ENCODE data around the gene IL1RN. TPM values are rescaled to one million over a fixed set of nuclear protein-coding genes. Genes with fewer than 3 reads are reported as not detected.

The IL1RN gene
- total and polyA plus RNA-seq, 4 donors = 0.74 to 11.6 (median 6.6) TPM

DNA sequence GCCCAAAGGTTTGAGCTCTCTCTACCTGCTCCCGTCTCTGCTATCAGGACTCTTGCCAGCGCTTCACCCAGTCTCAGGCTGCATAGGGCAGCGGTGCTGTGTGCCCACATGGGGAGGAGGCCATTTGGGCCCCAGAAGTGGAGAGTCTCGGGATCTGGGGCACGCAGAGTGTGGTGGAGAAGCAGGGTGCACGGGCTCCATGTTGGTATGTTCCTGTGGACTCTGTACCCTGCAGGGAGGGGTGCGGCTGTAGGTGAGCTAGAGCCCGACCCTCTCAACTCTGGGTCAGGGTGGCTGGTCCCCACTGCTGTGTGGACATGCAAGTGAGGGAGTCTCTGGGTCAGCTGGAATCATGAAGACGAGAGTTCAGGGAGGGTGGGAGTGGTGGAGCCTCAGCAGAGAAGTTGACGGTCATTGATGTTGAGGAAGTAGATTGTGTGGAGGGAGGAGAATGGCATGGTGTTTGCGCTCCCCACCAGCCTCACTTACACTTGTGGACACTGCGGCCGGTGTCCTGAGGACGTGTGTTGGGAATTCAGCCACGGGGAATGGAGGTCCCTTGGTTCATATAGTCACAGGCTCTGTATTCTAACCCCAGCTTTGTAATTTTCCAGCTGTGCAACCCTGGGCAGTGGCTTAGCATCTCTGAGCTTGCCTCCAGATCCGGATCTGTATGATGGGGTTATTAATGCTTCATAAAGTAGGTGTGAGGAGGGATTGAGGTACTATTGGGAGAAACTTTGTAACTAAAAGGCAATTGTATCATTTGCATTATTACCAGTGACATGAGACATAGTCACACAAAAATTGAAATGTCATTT lies 45.5 kb downstream of the IL1RN start:
- 89% methylated on average over 16 of the region's 16 CpGs for WGBS, 2 donors
- Histone ChIP-seq H3K36me3 (ENCODE audit: control insufficient read depth in 1 of 2, insufficient read depth in 2 of 2, low read length in 1 of 2) (no peaks in the 10 kb centered on the region), H3K27ac (ENCODE audit: low read depth in 1 of 2, low read length in 2 of 2) (no peak overlapping the region), H3K9me3 (ENCODE audit: control insufficient read depth, low read length) (no peaks in the 10 kb centered on the region), H3K4me3 (ENCODE audit: low read length in 2 of 2) (no peak overlapping the region), H3K27me3 (ENCODE audit: control insufficient read depth in 1 of 2, insufficient read depth in 2 of 2, low read length in 1 of 2) (no peaks in the 10 kb centered on the region), H3K4me1 (ENCODE audit: control insufficient read depth in 1 of 2, insufficient read depth in 2 of 2, low read length in 2 of 2) (no peaks in the 10 kb centered on the region)
- ATAC-seq (ENCODE audit: low FRiP score) (no peak), DNase-seq (no peak)
- intact Hi-C loops (cut with DNase I) = no loop called here

DNA sequence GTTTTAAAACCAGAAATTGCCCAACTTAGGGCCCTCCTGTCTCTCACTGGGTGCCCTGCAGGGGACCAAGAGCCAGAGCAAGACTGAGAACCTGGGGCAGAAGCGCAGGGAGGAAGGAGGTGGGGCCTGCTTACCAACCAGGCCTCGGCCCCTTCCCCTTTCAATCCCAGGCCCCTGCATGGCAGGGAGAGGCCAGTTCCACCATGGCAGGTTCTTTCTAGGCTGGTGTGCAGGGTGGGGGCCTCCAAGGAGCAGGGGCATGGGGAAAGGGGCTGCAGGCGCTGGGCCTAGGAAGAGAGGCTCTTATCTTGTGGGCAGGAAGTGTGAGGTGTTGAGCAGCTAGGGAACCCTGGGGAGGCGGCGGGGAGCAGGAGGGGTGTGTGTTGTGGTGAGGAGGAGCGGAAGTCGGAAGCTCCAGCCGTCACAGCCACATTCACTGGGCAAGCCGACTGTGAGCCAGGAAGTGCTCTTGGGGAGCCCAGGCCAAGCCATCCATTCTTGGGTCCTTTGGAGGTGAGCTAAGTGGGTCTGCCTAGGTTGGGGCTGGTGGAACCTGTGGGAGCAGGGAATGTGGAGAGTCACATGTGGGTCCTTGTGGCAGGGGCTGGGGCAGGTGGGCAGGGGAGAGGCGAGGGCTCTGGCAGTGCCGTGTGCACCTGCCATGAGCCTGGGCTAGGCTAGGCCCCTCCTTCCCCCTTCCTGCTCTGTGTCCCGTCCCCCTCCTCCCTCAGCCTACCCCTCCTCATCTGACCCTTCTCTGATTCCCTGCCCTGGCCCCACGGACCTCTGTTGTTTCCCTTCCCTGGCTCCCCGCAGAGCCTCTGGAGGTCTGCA lies 46.4 kb downstream of the IL1RN start, which contains the start of gene PSD4:
Gene PSD4 (plus strand): TSS at position 430 of the 834 bp plus-strand sequence. CDS start 8,486 bp downstream, outside the sequence.
- 76 to 85% methylated on average over 13 to 14 of the region's 14 CpGs for WGBS, 2 donors
- DNase-seq = peak in 1 of 2 donors; percentile 89
- peak; percentile 47 for ATAC-seq (ENCODE audit: low FRiP score)
- Histone ChIP-seq H3K27ac (ENCODE audit: low read depth in 1 of 2, low read length in 2 of 2) (no peak within 1 kb of the TSS), H3K9me3 (ENCODE audit: control insufficient read depth, low read length) (no peaks in the 10 kb centered on the region), H3K27me3 (ENCODE audit: control insufficient read depth in 1 of 2, insufficient read depth in 2 of 2, low read length in 1 of 2) (no peaks in the 10 kb centered on the region), H3K36me3 (ENCODE audit: control insufficient read depth in 1 of 2, insufficient read depth in 2 of 2, low read length in 1 of 2) (no peaks in the 10 kb centered on the region), H3K4me1 (ENCODE audit: control insufficient read depth in 1 of 2, insufficient read depth in 2 of 2, low read length in 2 of 2) (no peaks in the 10 kb centered on the region), H3K4me3 (ENCODE audit: low read length in 2 of 2) (no peak within 1 kb of the TSS)
- intact Hi-C loops (cut with DNase I) = no loop called here

DNA sequence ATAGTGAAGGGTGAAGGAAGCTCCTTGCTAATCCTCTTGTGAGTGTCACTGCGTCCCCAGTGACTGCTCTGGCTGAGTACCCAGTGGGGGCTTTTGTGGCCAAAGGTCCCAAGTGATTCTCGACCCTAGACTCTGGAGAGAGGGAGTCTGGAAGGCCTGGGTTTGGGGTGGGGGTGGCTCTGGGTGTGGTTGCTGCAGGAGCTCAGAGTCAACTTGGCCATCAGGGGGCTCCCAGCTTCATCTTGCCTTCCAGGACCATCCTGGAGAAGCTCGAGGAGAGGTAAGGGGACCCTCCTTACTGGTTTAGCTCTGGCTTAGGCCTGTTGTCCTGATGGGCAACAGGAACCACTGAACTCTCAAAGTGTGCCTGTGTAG lies 47.0 kb downstream of the IL1RN start:
- 80 to 84% methylated on average over 3 of the region's 3 CpGs for WGBS, 2 donors
- intact Hi-C loops (cut with DNase I) = no loop called here
- Histone ChIP-seq H3K9me3 (ENCODE audit: control insufficient read depth, low read length) (no peaks in the 10 kb centered on the region), H3K4me3 (ENCODE audit: low read length in 2 of 2) (no peak overlapping the region), H3K36me3 (ENCODE audit: control insufficient read depth in 1 of 2, insufficient read depth in 2 of 2, low read length in 1 of 2) (no peaks in the 10 kb centered on the region), H3K4me1 (ENCODE audit: control insufficient read depth in 1 of 2, insufficient read depth in 2 of 2, low read length in 2 of 2) (no peaks in the 10 kb centered on the region), H3K27ac (ENCODE audit: low read depth in 1 of 2, low read length in 2 of 2) (no peak overlapping the region), H3K27me3 (ENCODE audit: control insufficient read depth in 1 of 2, insufficient read depth in 2 of 2, low read length in 1 of 2) (no peaks in the 10 kb centered on the region)
- ATAC-seq (ENCODE audit: low FRiP score) = no peak
- no peak for DNase-seq

DNA sequence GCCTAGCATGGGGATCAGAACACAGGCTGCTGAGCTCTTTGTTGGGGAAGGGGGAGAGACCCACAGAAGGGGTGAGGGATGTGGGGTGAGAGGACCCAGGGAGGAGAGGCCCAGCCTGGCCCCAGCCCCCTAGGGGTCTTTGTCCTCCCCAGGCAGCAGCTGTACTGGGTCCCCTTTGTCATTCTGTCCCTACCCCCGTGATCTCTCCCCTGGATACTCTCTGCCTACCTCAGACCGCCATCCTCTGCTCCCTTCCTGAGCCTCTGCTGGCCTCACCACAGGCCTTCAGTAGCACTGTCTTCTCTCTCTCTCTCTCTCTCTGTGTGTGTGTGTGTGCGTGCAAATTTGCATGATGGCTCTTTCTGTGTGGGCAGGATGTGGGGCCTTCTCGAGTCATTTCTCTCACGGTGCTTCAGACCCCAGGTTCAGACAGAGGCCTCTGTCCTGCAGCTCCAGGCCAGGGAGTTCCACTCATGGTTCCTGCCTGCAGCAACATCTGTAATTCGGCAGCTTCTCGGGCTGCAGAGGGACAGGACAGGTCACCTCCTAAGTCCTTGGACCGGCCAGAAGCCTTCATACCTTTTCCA lies 47.7 kb downstream of the IL1RN start:
- no peaks in the 10 kb centered on the region for H3K4me1 ChIP-seq (ENCODE audit: control insufficient read depth in 1 of 2, insufficient read depth in 2 of 2, low read length in 2 of 2)
- H3K9me3 ChIP-seq (ENCODE audit: control insufficient read depth, low read length) = no peaks in the 10 kb centered on the region
- no peak for DNase-seq
- H3K27ac ChIP-seq (ENCODE audit: low read depth in 1 of 2, low read length in 2 of 2) = no peak overlapping the region
- H3K4me3 ChIP-seq (ENCODE audit: low read length in 2 of 2) = no peak overlapping the region
- no peaks in the 10 kb centered on the region for H3K27me3 ChIP-seq (ENCODE audit: control insufficient read depth in 1 of 2, insufficient read depth in 2 of 2, low read length in 1 of 2)
- no peaks in the 10 kb centered on the region for H3K36me3 ChIP-seq (ENCODE audit: control insufficient read depth in 1 of 2, insufficient read depth in 2 of 2, low read length in 1 of 2)
- WGBS, 2 donors = 74 to 75% methylated on average over 8 of the region's 8 CpGs
- no peak for ATAC-seq (ENCODE audit: low FRiP score)
- intact Hi-C loops (cut with DNase I) = no loop called here

DNA sequence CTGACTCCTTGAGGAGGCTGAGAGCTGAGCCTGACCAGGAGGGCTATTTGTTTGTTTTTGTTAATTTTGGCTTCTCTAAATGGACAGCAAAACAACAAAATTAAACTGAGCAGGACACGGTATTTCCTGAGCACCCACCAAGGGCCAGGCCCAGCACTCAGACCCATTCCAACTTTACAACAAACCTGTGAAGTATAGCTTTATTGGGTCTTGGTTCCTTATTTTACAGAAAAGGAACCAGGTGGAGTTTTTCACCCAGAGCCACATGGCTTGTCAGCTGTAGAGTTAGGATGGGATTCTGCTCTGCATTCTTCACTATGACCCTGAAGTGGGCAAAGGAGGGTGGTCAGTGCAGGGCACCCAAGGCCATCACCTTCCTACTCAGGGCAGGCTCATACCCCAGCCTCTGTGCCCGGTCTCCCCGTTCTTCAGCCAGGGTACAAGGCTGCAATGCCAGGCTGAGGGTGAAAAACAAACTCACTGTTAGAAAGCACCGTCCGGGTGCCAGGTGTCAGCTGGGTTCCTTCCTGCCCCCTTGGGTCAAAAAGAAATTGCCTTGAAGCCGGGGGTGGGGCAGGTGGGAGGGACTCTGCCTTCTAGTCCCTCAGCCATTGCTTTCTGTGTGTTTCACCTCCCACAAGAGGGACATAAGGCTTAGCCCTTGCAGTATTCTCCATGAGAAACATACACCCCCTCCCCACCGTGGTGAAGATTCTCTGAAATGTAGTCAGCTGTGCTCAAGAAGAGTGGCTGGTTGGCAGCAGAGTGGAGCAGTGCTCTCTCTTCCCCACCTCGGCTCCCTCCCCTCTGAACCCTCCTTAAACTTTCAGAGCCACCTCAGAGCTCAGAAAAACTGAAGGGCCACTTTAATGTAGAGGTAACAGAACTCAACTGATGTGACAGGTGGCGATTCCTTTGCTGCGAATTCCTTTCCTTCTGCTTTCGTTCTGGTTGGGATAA lies 48.6 kb downstream of the IL1RN start:
- 72 to 73% methylated on average over 11 of the region's 11 CpGs for WGBS, 2 donors
- H3K27me3 ChIP-seq (ENCODE audit: control insufficient read depth in 1 of 2, insufficient read depth in 2 of 2, low read length in 1 of 2) = no peaks in the 10 kb centered on the region
- no peak overlapping the region for H3K27ac ChIP-seq (ENCODE audit: low read depth in 1 of 2, low read length in 2 of 2)
- H3K4me1 ChIP-seq (ENCODE audit: control insufficient read depth in 1 of 2, insufficient read depth in 2 of 2, low read length in 2 of 2) = no peaks in the 10 kb centered on the region
- no peak overlapping the region for H3K4me3 ChIP-seq (ENCODE audit: low read length in 2 of 2)
- H3K36me3 ChIP-seq (ENCODE audit: control insufficient read depth in 1 of 2, insufficient read depth in 2 of 2, low read length in 1 of 2) = no peaks in the 10 kb centered on the region
- no peak for ATAC-seq (ENCODE audit: low FRiP score)
- no peak for DNase-seq
- H3K9me3 ChIP-seq (ENCODE audit: control insufficient read depth, low read length) = no peaks in the 10 kb centered on the region
- intact Hi-C loops (cut with DNase I) = no loop called here

DNA sequence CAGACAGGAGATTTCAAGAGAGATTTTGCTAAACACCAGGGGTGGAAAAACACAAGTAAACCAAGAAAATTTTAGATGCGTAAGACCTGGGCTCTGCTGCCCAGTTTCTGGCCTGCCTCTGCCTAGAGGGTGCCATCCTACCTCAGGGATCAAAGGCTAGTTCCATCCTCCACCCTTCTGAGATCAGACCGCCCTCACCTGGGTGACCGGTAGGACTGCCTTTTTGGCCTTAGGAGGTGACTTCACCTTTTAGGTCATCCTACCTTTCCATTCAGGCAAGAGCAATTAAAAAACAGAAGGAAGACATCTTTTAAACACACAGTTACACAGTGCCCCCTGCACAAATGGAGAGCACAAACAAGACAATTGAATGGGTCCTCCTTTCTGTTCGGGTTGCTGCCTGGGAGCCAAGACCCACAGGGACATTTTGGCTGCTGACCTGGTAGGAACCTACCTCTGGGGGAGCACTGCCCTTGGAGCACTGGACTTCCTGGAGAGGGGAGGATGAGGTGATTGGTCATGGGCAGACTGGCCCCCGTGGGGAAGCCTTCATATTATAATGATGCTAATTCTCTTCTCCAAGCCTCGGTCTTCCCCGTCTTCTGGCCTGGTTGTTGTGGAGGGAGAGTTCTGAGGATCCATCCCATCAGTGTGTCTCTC lies 49.4 kb downstream of the IL1RN start:
- no peaks in the 10 kb centered on the region for H3K27me3 ChIP-seq (ENCODE audit: control insufficient read depth in 1 of 2, insufficient read depth in 2 of 2, low read length in 1 of 2)
- intact Hi-C loops (cut with DNase I) = no loop called here
- H3K4me1 ChIP-seq (ENCODE audit: control insufficient read depth in 1 of 2, insufficient read depth in 2 of 2, low read length in 2 of 2) = no peaks in the 10 kb centered on the region
- H3K9me3 ChIP-seq (ENCODE audit: control insufficient read depth, low read length) = no peaks in the 10 kb centered on the region
- no peak overlapping the region for H3K27ac ChIP-seq (ENCODE audit: low read depth in 1 of 2, low read length in 2 of 2)
- no peak for ATAC-seq (ENCODE audit: low FRiP score)
- no peak overlapping the region for H3K4me3 ChIP-seq (ENCODE audit: low read length in 2 of 2)
- H3K36me3 ChIP-seq (ENCODE audit: control insufficient read depth in 1 of 2, insufficient read depth in 2 of 2, low read length in 1 of 2) = no peaks in the 10 kb centered on the region
- DNase-seq = no peak
- WGBS, 2 donors = 83 to 88% methylated on average over 7 of the region's 7 CpGs

DNA sequence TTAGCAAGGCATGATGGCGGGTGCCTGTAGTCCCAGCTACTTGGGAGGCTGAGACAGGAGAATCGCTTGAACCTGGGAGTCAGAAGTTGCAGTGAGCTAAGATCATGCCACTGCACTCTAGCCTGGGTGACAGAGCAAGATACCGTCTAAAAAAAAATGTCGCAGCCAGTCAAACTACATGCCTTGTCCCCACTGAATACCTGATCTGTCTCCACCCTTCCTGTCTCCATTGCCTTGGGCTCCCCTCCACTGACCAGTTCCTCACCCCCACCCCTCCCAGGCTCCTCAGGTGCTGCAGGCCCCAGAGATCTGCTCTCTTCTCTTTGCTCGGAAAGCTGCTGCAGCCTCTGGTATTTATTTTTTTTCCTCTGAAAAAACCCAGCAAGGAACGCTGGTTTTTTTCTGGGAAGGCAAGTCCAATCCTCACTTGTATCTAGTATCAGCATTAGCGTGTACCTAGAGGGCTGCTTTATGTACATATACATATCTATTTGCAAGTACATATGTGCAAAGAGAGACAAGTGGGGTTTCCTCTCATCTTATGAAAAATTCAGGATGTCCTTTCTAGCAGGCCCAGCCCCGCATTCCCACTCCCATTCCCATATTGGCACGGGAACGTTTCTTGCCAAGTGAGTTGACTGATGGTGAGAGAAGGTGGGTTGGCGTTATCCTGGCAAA lies 50.8 kb downstream of the IL1RN start:
- ATAC-seq (ENCODE audit: low FRiP score) = no peak
- Histone ChIP-seq H3K9me3 (ENCODE audit: control insufficient read depth, low read length) (no peaks in the 10 kb centered on the region), H3K27me3 (ENCODE audit: control insufficient read depth in 1 of 2, insufficient read depth in 2 of 2, low read length in 1 of 2) (no peaks in the 10 kb centered on the region), H3K36me3 (ENCODE audit: control insufficient read depth in 1 of 2, insufficient read depth in 2 of 2, low read length in 1 of 2) (no peaks in the 10 kb centered on the region), H3K4me1 (ENCODE audit: control insufficient read depth in 1 of 2, insufficient read depth in 2 of 2, low read length in 2 of 2) (no peaks in the 10 kb centered on the region), H3K4me3 (ENCODE audit: low read length in 2 of 2) (no peak overlapping the region), H3K27ac (ENCODE audit: low read depth in 1 of 2, low read length in 2 of 2) (no peak overlapping the region)
- 79 to 82% methylated on average over 11 of the region's 11 CpGs for WGBS, 2 donors
- intact Hi-C loops (cut with DNase I) = no loop called here
- DNase-seq = no peak
